ENCODE data around the gene RRP7A. TPM values are rescaled to one million over a fixed set of nuclear protein-coding genes. Genes with fewer than 3 reads are reported as not detected.

The RRP7A gene
- total and polyA plus RNA-seq, 2 donors (not counting 1 experiment from before 2014, with no cell fraction given), result 18.3 to 98.5 TPM

DNA sequence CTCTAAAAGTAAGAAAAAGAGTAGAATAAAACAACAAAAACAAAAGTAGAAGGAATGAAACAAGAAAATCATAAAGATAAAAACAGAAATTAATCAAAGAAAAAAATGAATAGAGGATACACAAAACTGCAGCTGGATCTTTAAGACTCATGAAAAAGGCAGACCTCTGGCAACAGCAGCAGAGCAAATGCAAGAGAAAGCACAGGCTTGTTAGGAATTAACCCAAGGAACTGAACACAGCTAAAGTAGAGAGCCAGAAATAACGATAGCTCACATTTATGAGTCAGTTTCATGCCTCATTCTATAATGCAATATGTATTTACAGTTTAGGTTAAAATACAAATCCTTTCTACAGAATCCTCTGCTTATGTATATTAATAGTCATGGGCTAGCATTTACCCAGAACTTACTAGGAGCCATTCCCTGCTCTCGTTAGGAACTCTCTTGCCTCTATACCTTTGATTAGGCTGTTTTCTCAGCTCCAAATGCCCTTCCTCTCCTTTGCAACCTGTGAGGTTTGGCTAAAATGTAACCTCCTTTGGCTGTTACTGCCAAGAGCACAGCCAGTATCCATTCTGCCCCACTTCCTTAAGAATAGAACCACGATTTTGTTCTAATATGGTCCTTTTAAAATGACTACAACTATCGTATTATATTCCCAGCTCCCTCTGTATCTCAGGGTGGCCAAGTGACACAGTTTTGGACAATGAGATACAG is 49.1 kb downstream of the RRP7A start:
- no peaks in the 10 kb centered on the region for H3K36me3 ChIP-seq (replicated peaks in 1 of 2; ENCODE audit: control extremely low read depth in 1 of 2, control insufficient read depth in 1 of 2, extremely low read depth in 1 of 2, insufficient read depth in 2 of 2, low read length in 1 of 2)
- H3K4me3 ChIP-seq (ENCODE audit: control extremely low read depth in 1 of 5, extremely low read depth in 1 of 5, insufficient read depth in 1 of 5, low read depth in 2 of 5, low read length in 4 of 5), result no peak overlapping the region
- no peaks in the 10 kb centered on the region for H3K4me1 ChIP-seq (ENCODE audit: control insufficient read depth in 2 of 2, insufficient read depth in 2 of 2, low read length in 2 of 2)
- H3K27ac Mint-ChIP-seq, result no peak overlapping the region
- peaks cover 25% of the 10 kb centered on the region for H3K27me3 Mint-ChIP-seq
- intact Hi-C loops (cut with micrococcal nuclease), result no loop called here
- H2AFZ ChIP-seq (ENCODE audit: insufficient read depth, low read depth, low read length, poor library complexity, severe bottlenecking), result no peak overlapping the region
- H3K27ac ChIP-seq (ENCODE audit: low read length in 2 of 2), result no peak overlapping the region
- no peaks in the 10 kb centered on the region for H4K20me1 ChIP-seq (ENCODE audit: control insufficient read depth, insufficient read depth, low read length, poor library complexity, severe bottlenecking)
- ATAC-seq (ENCODE audit: low read depth) (no peak), DNase-seq (no peak)
- no peaks in the 10 kb centered on the region for H3K4me1 Mint-ChIP-seq
- ChIA-PET POLR2A (no interaction called here), CTCF (interaction anchor here (1.2 kb wide), 1 partner anchor 299 kb away, joined by 3 read pairs; no protein-coding TSS in a partner anchor)
- H3K4me3 Mint-ChIP-seq, result no peak overlapping the region
- no peak overlapping the region for H3K4me2 ChIP-seq (replicated peaks; ENCODE audit: low read depth, low read length, poor library complexity, severe bottlenecking)
- no peaks in the 10 kb centered on the region for H3K9me3 Mint-ChIP-seq (ENCODE audit: insufficient read depth)
- H3K79me2 ChIP-seq (ENCODE audit: control insufficient read depth, insufficient read depth, low read length), result no peaks in the 10 kb centered on the region
- no CpG with 5 or more reads among the region's 4 CpGs for WGBS (ENCODE audit: insufficient coverage)
- H3K9ac ChIP-seq (ENCODE audit: low read length), result no peak overlapping the region
- TF ChIP-seq, protein P1, sequence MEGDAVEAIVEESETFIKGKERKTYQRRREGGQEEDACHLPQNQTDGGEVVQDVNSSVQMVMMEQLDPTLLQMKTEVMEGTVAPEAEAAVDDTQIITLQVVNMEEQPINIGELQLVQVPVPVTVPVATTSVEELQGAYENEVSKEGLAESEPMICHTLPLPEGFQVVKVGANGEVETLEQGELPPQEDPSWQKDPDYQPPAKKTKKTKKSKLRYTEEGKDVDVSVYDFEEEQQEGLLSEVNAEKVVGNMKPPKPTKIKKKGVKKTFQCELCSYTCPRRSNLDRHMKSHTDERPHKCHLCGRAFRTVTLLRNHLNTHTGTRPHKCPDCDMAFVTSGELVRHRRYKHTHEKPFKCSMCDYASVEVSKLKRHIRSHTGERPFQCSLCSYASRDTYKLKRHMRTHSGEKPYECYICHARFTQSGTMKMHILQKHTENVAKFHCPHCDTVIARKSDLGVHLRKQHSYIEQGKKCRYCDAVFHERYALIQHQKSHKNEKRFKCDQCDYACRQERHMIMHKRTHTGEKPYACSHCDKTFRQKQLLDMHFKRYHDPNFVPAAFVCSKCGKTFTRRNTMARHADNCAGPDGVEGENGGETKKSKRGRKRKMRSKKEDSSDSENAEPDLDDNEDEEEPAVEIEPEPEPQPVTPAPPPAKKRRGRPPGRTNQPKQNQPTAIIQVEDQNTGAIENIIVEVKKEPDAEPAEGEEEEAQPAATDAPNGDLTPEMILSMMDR (IDR thresholded peaks at IDR 0.05), result no peak
- TF ChIP-seq EZH2 (IDR thresholded peaks at IDR 0.05; ENCODE audit: borderline replicate concordance, insufficient read depth, low read depth, low read length, poor library complexity, severe bottlenecking), result no peak
- peaks cover 0 to 4% (median 0%) of the 10 kb centered on the region in 4 experiments for H3K27me3 ChIP-seq (replicated peaks in 1 of 4; ENCODE audit: control extremely low read depth in 1 of 4, control insufficient read depth in 3 of 4, insufficient read depth in 4 of 4, low read length in 3 of 4)
- no peaks in the 10 kb centered on the region for H3K9me3 ChIP-seq (ENCODE audit: control extremely low read depth in 1 of 3, control insufficient read depth in 2 of 3, insufficient read depth in 1 of 3, low read length in 2 of 3)

DNA sequence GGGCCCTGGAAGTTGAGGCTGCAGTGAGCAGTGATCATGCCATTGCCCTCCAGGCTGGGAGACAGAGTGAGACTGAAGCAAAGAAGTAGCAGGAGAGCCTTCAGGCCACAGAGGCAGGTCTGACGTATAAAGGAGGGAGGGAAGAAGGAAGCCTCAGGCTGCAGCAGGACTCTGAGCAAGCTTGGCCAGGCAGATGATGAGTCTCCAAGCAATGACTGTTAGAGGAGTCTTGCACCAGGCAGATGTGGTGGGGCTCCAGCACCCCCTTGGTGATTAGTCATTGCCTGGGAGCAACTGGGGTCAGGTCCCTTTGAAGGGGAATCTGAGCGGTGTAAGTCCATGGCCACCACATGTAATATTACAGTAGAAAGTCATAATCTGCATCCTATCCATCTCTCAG is 50.8 kb downstream of the RRP7A start:
- Mint-ChIP-seq H3K9me3 (ENCODE audit: insufficient read depth) (no peaks in the 10 kb centered on the region), H3K4me3 (no peak overlapping the region), H3K4me1 (no peaks in the 10 kb centered on the region), H3K27ac (no peak overlapping the region), H3K27me3 (peaks cover 31% of the 10 kb centered on the region)
- no peak overlapping the region for H3K27ac ChIP-seq (ENCODE audit: low read length in 2 of 2)
- H3K9ac ChIP-seq (ENCODE audit: low read length), result no peak overlapping the region
- no peaks in the 10 kb centered on the region for H4K20me1 ChIP-seq (ENCODE audit: control insufficient read depth, insufficient read depth, low read length, poor library complexity, severe bottlenecking)
- no peak overlapping the region for H3K4me2 ChIP-seq (replicated peaks; ENCODE audit: low read depth, low read length, poor library complexity, severe bottlenecking)
- peaks cover 0 to 4% (median 0%) of the 10 kb centered on the region in 4 experiments for H3K27me3 ChIP-seq (replicated peaks in 1 of 4; ENCODE audit: control extremely low read depth in 1 of 4, control insufficient read depth in 3 of 4, insufficient read depth in 4 of 4, low read length in 3 of 4)
- no peak for TF ChIP-seq EZH2 (IDR thresholded peaks at IDR 0.05; ENCODE audit: borderline replicate concordance, insufficient read depth, low read depth, low read length, poor library complexity, severe bottlenecking)
- TF ChIP-seq, protein P1 (IDR thresholded peaks at IDR 0.05), result no peak
- intact Hi-C loops (cut with micrococcal nuclease), result no loop called here
- H2AFZ ChIP-seq (ENCODE audit: insufficient read depth, low read depth, low read length, poor library complexity, severe bottlenecking), result no peak overlapping the region
- ATAC-seq (ENCODE audit: low read depth), result no peak
- ChIA-PET POLR2A (no interaction called here), CTCF (interaction anchor here (0.6 kb wide), 1 partner anchor 52 kb away, joined by 3 read pairs; no protein-coding TSS in a partner anchor)
- WGBS (ENCODE audit: insufficient coverage), result 70% methylated on average over 1 of the region's 2 CpGs
- no peaks in the 10 kb centered on the region for H3K36me3 ChIP-seq (replicated peaks in 1 of 2; ENCODE audit: control extremely low read depth in 1 of 2, control insufficient read depth in 1 of 2, extremely low read depth in 1 of 2, insufficient read depth in 2 of 2, low read length in 1 of 2)
- no peaks in the 10 kb centered on the region for H3K4me1 ChIP-seq (ENCODE audit: control insufficient read depth in 2 of 2, insufficient read depth in 2 of 2, low read length in 2 of 2)
- H3K9me3 ChIP-seq (ENCODE audit: control extremely low read depth in 1 of 3, control insufficient read depth in 2 of 3, insufficient read depth in 1 of 3, low read length in 2 of 3), result no peaks in the 10 kb centered on the region
- no peak overlapping the region for H3K4me3 ChIP-seq (ENCODE audit: control extremely low read depth in 1 of 5, extremely low read depth in 1 of 5, insufficient read depth in 1 of 5, low read depth in 2 of 5, low read length in 4 of 5)
- no peak for DNase-seq
- H3K79me2 ChIP-seq (ENCODE audit: control insufficient read depth, insufficient read depth, low read length), result no peaks in the 10 kb centered on the region

All from B cell (primary cell).